NCI-H1417 (cell line): ENCODE data around the gene UNC119.
A peak's percentile ranks its signal among the peaks of the same experiment; 100 is the strongest.
"Not testable (repeated sequence)": the region's sequence is repeated elsewhere in the genome, so short reads cannot be mapped to it uniquely, and the experiment has no call there.

ENCODE experiments used
- DNase-seq, 3 experiments: peaks; one replicate each; lab custom pipeline; 2025; lab: John Stamatoyannopoulos, UW

Gene UNC119

GRCh38 chr17:28552176-28552999 lies at the start of gene UNC119:
Gene UNC119, minus strand, starts transcription at chr17:28552624. Its CDS starts 67 bp downstream, at chr17:28552557.
- DNase-seq: peak; percentile 80 to 84 (median 82)

GRCh38 chr17:28599311-28600184 lies 47.1 kb upstream of the UNC119 start:
- DNase-seq: peak; percentile 48 to 88 (median 62)

- peak; percentile 95 to 97 (median 96) for DNase-seq
These were observed 46.4 kb upstream of the UNC119 start, which contains the start of gene SPAG5 for GRCh38 chr17:28598799-28599310. Gene SPAG5, minus strand, starts transcription at chr17:28599025. Its CDS starts 79 bp downstream, at chr17:28598946.

- no peak for DNase-seq
These were observed 46.0 kb upstream of the UNC119 start for GRCh38 chr17:28598389-28598788.

- no peak for DNase-seq
These were observed 45.4 kb upstream of the UNC119 start for GRCh38 chr17:28597606-28598383.

- DNase-seq: no peak
These were observed 39.8 kb upstream of the UNC119 start for GRCh38 chr17:28592260-28592659.

GRCh38 chr17:28585851-28586250 lies 33.4 kb upstream of the UNC119 start:
- DNase-seq: no peak

- no peak for DNase-seq
These were observed 32.0 kb upstream of the UNC119 start for GRCh38 chr17:28584434-28584833.

GRCh38 chr17:28582513-28582912 lies 30.1 kb upstream of the UNC119 start:
- DNase-seq: no peak

- DNase-seq: no peak
These were observed 28.5 kb upstream of the UNC119 start for GRCh38 chr17:28580959-28581358.

- DNase-seq: no peak
These were observed 27.1 kb upstream of the UNC119 start for GRCh38 chr17:28579526-28579925.

- no peak for DNase-seq
These were observed 26.1 kb upstream of the UNC119 start for GRCh38 chr17:28578246-28579195.

GRCh38 chr17:28577466-28577824 lies 25.0 kb upstream of the UNC119 start:
- no peak for DNase-seq

GRCh38 chr17:28576758-28577465 lies 24.5 kb upstream of the UNC119 start, which contains the start of gene ALDOC:
Gene ALDOC, minus strand, starts transcription at chr17:28576895. Its CDS starts 1,363 bp downstream, at chr17:28575532.
- DNase-seq: peak; percentile 41 to 98 (median 64)

GRCh38 chr17:28576016-28576415 lies 23.6 kb upstream of the UNC119 start:
- DNase-seq: not testable (repeated sequence)

- no peak for DNase-seq
These were observed 22.8 kb upstream of the UNC119 start for GRCh38 chr17:28575126-28575795.

GRCh38 chr17:28574526-28574925 lies 22.1 kb upstream of the UNC119 start:
- no peak for DNase-seq

- no peak for DNase-seq
These were observed 21.6 kb upstream of the UNC119 start for GRCh38 chr17:28573966-28574480.

- no peak for DNase-seq
These were observed 21.1 kb upstream of the UNC119 start for GRCh38 chr17:28573521-28573920.
